ENCODE measurements around the gene MYEOV.

The MYEOV gene

GRCh38 chr11:69302447-69303020 is 8.6 kb downstream of the MYEOV start:
- DNase-seq (ENCODE audit: insufficient read length, low spot score) (no peak), FAIRE-seq (no peak)
- TF ChIP-seq CTCF (IDR thresholded peaks at IDR 0.05; ENCODE audit: insufficient read depth, missing control alignments): no peak

- no peak for TF ChIP-seq CTCF (IDR thresholded peaks at IDR 0.05; ENCODE audit: insufficient read depth, missing control alignments)
- DNase-seq (ENCODE audit: insufficient read length, low spot score) (no peak), FAIRE-seq (no peak)
Observed at GRCh38 chr11:69303427-69303826, 9.5 kb downstream of the MYEOV start.

- FAIRE-seq: no peak
- no peak for TF ChIP-seq CTCF (IDR thresholded peaks at IDR 0.05; ENCODE audit: insufficient read depth, missing control alignments)
Observed at GRCh38 chr11:69304258-69304657, 10.3 kb downstream of the MYEOV start.

GRCh38 chr11:69304686-69305085 is 10.7 kb downstream of the MYEOV start:
- TF ChIP-seq CTCF (IDR thresholded peaks at IDR 0.05; ENCODE audit: insufficient read depth, missing control alignments): no peak
- no peak for DNase-seq (ENCODE audit: insufficient read length, low spot score)
- no peak for FAIRE-seq

More at GRCh38 chr11:69304258-69304657, 10.3 kb downstream of the MYEOV start:
- no peak for DNase-seq (ENCODE audit: insufficient read length, low spot score)

- no peak for DNase-seq (ENCODE audit: insufficient read length, low spot score)
- TF ChIP-seq CTCF (IDR thresholded peaks at IDR 0.05; ENCODE audit: insufficient read depth, missing control alignments): no peak
- FAIRE-seq: no peak
Observed at GRCh38 chr11:69305885-69306540, 12.1 kb downstream of the MYEOV start.

- TF ChIP-seq CTCF (IDR thresholded peaks at IDR 0.05; ENCODE audit: insufficient read depth, missing control alignments): no peak
- FAIRE-seq (no peak), DNase-seq (ENCODE audit: insufficient read length, low spot score) (no peak)
Observed at GRCh38 chr11:69306821-69307220, 12.9 kb downstream of the MYEOV start.

GRCh38 chr11:69307421-69307820 is 13.5 kb downstream of the MYEOV start:
- no peak for DNase-seq (ENCODE audit: insufficient read length, low spot score)
- no peak for FAIRE-seq
- no peak for TF ChIP-seq CTCF (IDR thresholded peaks at IDR 0.05; ENCODE audit: insufficient read depth, missing control alignments)
